Activated naive CD4-positive, alpha-beta T cell treated with anti-CD3 and anti-CD28 coated beads for 36 hours (primary cell): ENCODE results near the gene GATA3. TPM values are rescaled to one million over a fixed set of nuclear protein-coding genes. Genes with fewer than 3 reads are reported as not detected.

Experiments
- CTCF ChIA-PET: fragments of 350-600 bp; sonication (Branson Sonifier 250); formaldehyde crosslinking; loops from one replicate; lab custom pipeline; 2021; ENCODE audit warnings: antibody characterized with exemption; lab: Charles Lee
- DNase-seq: peaks from one replicate; pipeline ENCODE4 v3.0.0-alpha.2; 2020
- H3K27ac Mint-ChIP-seq: one replicate; pipeline ENCODE4 v1.8.0; 2021; ENCODE audit warnings: mild to moderate bottlenecking, mixed read lengths
- H3K27me3 Mint-ChIP-seq: one replicate; pipeline ENCODE4 v1.8.0; 2021; ENCODE audit warnings: low read depth, mixed read lengths
- H3K36me3 Mint-ChIP-seq: one replicate; pipeline ENCODE4 v1.8.0; 2021; ENCODE audit warnings: low read depth, mixed read lengths
- H3K4me1 Mint-ChIP-seq: one replicate; pipeline ENCODE4 v1.8.0; 2021; ENCODE audit warnings: low read depth, mixed read lengths
- H3K4me3 Mint-ChIP-seq: one replicate; pipeline ENCODE4 v1.8.0; 2021; ENCODE audit warnings: mild to moderate bottlenecking, moderate library complexity, mixed read lengths
- H3K9me3 Mint-ChIP-seq: one replicate; pipeline ENCODE4 v1.8.0; 2021; ENCODE audit warnings: mixed read lengths
- intact Hi-C: fragments of 100-400 bp; cut with micrococcal nuclease; formaldehyde crosslinking; loops from one replicate; pipeline ENCODE4 v1.15.1; 2023
- total RNA-seq, 2 experiments: library from RNA; stranded (reverse); gene quantifications; one replicate each; pipeline ENCODE4 v1.2.3, GENCODE V29; 2021

Gene GATA3
- total RNA-seq, 2 experiments from 2014 or later: 3.7 to 4.0 TPM

DNA sequence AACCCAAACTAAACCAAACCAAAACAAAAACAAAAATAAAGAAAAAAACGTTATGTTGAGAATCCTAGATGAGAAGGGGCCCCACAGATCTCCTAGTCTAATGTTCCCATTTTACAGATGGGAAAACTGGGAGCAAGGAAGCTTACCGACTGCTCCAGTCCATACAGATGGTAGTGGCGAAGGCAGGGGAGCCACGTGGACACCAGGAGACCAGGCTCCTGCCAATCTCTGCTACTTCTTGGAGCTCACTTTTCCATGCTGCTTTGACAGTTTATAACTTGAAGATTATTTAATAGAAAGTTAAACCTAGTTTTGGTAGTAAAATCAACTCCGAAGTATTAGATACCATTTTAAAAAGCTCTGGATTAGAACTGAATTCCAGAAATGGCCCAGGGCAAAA lies 62.0 kb downstream of the GATA3 start:
- H3K27me3 Mint-ChIP-seq: no peaks in the 10 kb centered on the region
- no peak overlapping the region for H3K4me3 Mint-ChIP-seq
- no peaks in the 10 kb centered on the region for H3K4me1 Mint-ChIP-seq
- no peak for DNase-seq
- no peak overlapping the region for H3K27ac Mint-ChIP-seq
- CTCF ChIA-PET: no interaction called here
- no peaks in the 10 kb centered on the region for H3K9me3 Mint-ChIP-seq
- H3K36me3 Mint-ChIP-seq: no peaks in the 10 kb centered on the region
- intact Hi-C loops: no loop called here

DNA sequence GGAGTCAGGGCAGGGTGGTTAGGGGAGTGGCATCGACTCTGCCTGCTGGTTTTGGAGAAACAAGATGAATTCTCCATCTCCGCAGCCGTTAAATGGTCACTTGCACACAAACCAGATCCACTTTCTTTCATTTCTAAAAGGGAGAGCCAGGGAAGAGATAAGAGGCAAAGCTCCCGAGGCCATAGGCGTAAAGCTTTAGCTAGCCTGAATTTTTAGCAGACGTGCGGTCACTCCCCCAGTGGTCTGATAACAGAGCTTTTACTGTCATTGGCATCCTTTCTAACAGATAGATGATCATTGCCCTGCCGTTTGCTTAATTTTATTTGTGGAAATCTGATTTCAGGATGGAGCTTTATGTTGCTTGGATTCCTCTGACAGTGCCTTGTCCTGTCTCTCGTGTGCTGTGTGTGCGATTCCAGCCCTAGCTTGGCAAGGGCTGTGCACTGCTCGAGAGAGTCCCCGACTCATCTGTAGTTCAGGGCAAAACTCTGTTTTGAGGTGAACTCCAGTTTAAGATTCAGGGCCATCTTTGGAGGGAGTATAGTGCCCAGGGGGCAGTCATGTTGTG lies 62.5 kb downstream of the GATA3 start:
- no peak for DNase-seq
- Mint-ChIP-seq H3K27ac (no peak overlapping the region), H3K9me3 (no peaks in the 10 kb centered on the region), H3K4me3 (no peak overlapping the region), H3K4me1 (no peaks in the 10 kb centered on the region), H3K27me3 (no peaks in the 10 kb centered on the region), H3K36me3 (no peaks in the 10 kb centered on the region)
- intact Hi-C loops: no loop called here
- CTCF ChIA-PET: no interaction called here

DNA sequence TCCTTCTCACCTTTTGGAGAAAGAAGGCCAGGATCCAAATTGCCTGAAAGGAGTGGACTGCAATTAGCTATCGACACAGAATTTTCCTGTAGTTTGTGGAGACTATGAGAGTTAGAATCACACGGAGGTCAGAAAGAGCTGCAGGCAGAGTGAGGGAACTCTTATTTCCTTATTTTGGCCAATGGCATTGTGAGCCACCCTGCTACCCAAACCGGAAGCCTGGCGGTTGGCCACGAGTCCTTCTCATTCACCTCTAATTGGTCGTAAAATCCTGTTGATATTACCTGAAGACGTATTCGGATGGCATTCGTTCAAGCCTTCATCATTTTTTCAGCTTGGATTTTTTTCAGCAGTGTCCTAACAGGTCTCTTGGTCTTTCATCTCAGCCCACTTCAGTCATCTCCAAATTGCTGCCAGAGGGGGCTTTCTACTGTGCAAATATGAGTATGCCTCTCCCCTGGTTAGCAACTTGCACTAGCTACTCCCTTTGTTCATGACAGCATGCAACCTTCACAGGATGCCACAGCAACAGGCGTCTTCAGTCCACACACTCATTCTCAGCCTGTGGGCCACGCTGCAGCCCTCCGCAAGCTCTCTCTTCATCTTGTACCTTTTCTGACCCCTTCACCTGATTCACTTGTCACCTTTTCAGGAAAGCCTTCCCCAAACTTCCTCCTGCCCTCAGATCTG lies 66.9 kb downstream of the GATA3 start:
- Mint-ChIP-seq H3K27ac (no peak overlapping the region), H3K4me1 (no peaks in the 10 kb centered on the region), H3K9me3 (no peaks in the 10 kb centered on the region), H3K36me3 (no peaks in the 10 kb centered on the region), H3K4me3 (no peak overlapping the region), H3K27me3 (no peaks in the 10 kb centered on the region)
- DNase-seq: no peak
- intact Hi-C loops: no loop called here
- CTCF ChIA-PET: no interaction called here

DNA sequence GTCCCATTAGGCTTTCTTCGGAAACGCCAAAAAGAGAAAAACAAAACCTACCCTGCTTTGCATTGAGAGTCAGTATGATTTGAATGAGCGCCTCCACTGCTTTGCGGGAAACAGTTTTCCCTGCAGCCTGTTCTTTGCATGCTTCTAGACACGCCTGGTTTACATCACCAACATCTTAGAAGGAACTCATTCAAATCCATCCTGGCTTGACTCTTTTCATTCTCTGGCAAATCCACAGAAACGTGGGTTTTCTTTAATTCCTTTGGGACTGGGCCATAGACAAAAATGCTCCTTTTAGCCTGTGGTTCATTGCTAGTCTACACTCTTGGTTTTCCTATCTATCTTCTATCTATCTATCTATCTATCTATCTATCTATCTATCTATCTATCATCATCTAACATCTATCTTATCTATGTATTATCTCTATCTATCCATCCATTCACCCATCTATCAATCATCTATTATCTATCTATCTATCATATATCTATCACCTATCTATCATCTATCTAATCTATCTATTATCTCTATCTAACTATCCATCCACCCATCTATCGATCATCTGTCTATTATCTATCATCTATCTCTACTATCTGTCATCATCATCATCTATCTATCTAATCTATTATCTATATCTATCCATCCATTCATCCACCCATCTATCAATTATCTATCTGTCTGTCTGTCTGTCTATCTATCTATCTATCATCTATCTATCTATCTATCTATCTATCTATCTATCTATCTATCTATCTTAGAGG lies 68.3 kb downstream of the GATA3 start:
- Mint-ChIP-seq H3K27me3 (no peaks in the 10 kb centered on the region), H3K9me3 (no peaks in the 10 kb centered on the region), H3K27ac (no peak overlapping the region), H3K4me3 (no peak overlapping the region), H3K4me1 (no peaks in the 10 kb centered on the region), H3K36me3 (no peaks in the 10 kb centered on the region)
- CTCF ChIA-PET: no interaction called here
- intact Hi-C loops: no loop called here
- no peak for DNase-seq

DNA sequence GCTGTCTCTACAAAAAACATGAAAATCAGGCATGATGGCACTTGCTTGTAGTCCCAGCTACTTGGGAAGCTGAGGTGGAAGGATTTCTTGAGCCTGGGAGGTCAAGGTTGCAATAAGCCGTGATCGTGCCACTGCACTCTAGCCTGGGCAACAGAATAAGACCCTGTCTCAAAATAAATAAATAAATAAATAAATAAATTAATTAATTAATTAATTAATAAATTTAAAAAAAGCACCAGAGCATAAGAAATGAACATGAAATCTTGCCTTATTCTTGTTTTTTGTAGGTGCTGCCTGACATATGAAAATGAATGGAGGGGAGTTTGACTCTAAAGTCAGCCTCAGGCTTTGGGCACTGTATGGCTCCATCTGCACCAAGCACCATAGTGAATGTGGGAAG lies 69.9 kb downstream of the GATA3 start:
- Mint-ChIP-seq H3K9me3 (no peaks in the 10 kb centered on the region), H3K4me3 (no peak overlapping the region), H3K27ac (no peak overlapping the region), H3K27me3 (no peaks in the 10 kb centered on the region), H3K36me3 (no peaks in the 10 kb centered on the region), H3K4me1 (no peaks in the 10 kb centered on the region)
- intact Hi-C loops: no loop called here
- no peak for DNase-seq
- CTCF ChIA-PET: no interaction called here

Other genes with a start within 250 kb of the GATA3 start
- 10 to 100 TPM; 12.6 to 12.8 TPM for gene TAF3, start 236.2 kb upstream of the GATA3 start, total RNA-seq